K562 (cell line): ENCODE results near the gene ZNF655. TPM values are rescaled to one million over a fixed set of nuclear protein-coding genes. Genes with fewer than 3 reads are reported as not detected.

Source experiments
- GTF2B ChIP-seq: IDR thresholded peaks from 2 replicates; pipeline ENCODE4 v1.6.1; 2011; ENCODE audit not compliant: insufficient read length; ENCODE audit errors: extremely low read depth
- HINFP ChIP-seq: fragments of 450-650 bp; conservative IDR thresholded peaks from 2 replicates; pipeline ENCODE4 v1.6.1; 2016; ENCODE audit warnings: missing genetic modification characterization, low read depth, mild to moderate bottlenecking, control low read depth, missing compliant biosample characterization
- MECOM ChIP-seq: fragments of 250-450 bp; sonication (Bioruptor Pico); IDR thresholded peaks from 2 replicates; pipeline ENCODE4 v1.8.0; 2022; ENCODE audit warnings: inconsistent platforms
- MNT ChIP-seq, 2 experiments: fragments of 450-650 bp; conservative IDR thresholded peaks; 2 replicates each; pipeline ENCODE4 v1.6.1; 2017; ENCODE audit warnings: mild to moderate bottlenecking in 2 of 2, moderate library complexity in 2 of 2
- PTTG1 ChIP-seq: fragments of 450-650 bp; IDR thresholded peaks from 2 replicates; pipeline ENCODE4 v1.6.1; 2016; ENCODE audit warnings: low read depth, mild to moderate bottlenecking, missing genetic modification characterization, missing compliant biosample characterization
- SREBF2 ChIP-seq: sonication (generic); formaldehyde crosslinking; IDR thresholded peaks from 2 replicates; pipeline ENCODE4 v1.4.0; 2020; ENCODE audit warnings: mild to moderate bottlenecking, missing genetic modification reagents
- STAT5A ChIP-seq: IDR thresholded peaks from 2 replicates; pipeline ENCODE4 v1.6.1; 2012; ENCODE audit warnings: low read length, inconsistent platforms, borderline replicate concordance
- SUPT5H ChIP-seq: fragments of 450-650 bp; IDR thresholded peaks from 2 replicates; pipeline ENCODE4 v1.6.1; 2016
- ZFP91 ChIP-seq: sonication (generic); formaldehyde crosslinking; IDR thresholded peaks from 2 replicates; pipeline ENCODE4 v1.8.0; 2022; ENCODE audit warnings: mild to moderate bottlenecking, missing genetic modification reagents
- ZNF318 ChIP-seq, 2 experiments: fragments of 450-650 bp; IDR thresholded peaks; 2 replicates each; pipeline ENCODE4 v1.6.1; 2016; ENCODE audit warnings: mild to moderate bottlenecking in 2 of 2, borderline replicate concordance in 1 of 2, low read depth in 1 of 2, moderate library complexity in 1 of 2
- ZNF77 ChIP-seq: fragments of 250-450 bp; sonication (Bioruptor Pico); IDR thresholded peaks from 2 replicates; pipeline ENCODE4 v1.5.0; 2020
- ZNF780A ChIP-seq: fragments of 250-450 bp; sonication (Bioruptor Pico); IDR thresholded peaks from 2 replicates; pipeline ENCODE4 v1.5.0; 2021; ENCODE audit warnings: mild to moderate bottlenecking
- polyA plus RNA-seq, 8 experiments: library from polyadenylated mRNA; depleted of rRNA in 4 of 8; stranded (reverse) in 5 of 8; unstranded in 3 of 8; fragments of >200 nt; fragmentation: Nextera tagmentation in 2 of 8; fragmentation: Illumina TruSeq in 1 of 8; extraction: Ambion mirVana in 2 of 8; extraction: Trizol in 1 of 8; gene quantifications; 2 replicates each; pipeline versions ENCODE4 v1.2.1 to v1.2.3, GENCODE V29; 2011 to 2014; ENCODE audit warnings: inconsistent platforms in 1 of 8, missing spikeins in 1 of 8
- total RNA-seq, 7 experiments: library from RNA; depleted of rRNA in 6 of 7; stranded (reverse); fragments of >200 nt in 6 of 7; fragmentation: Illumina TruSeq in 2 of 7; extraction: Trizol in 2 of 7; gene quantifications; 2 replicates each; pipeline versions ENCODE4 v1.2.1 to v1.2.3, GENCODE V29; 2011 to 2021; ENCODE audit warnings: low replicate concordance in 1 of 7

The ZNF655 gene
- total and polyA plus RNA-seq, 9 of the 15 experiments (the other 6 are each of a cell fraction or from before 2014, with no cell fraction given): 25.7 to 130 (median 95.2) TPM

GRCh38 chr7:99616359-99617191 is 58.1 kb downstream of the ZNF655 start, which contains the start of gene ZSCAN25 (continued):
- TF ChIP-seq ZNF318 (IDR thresholded peaks at IDR 0.05; ENCODE audit: borderline replicate concordance in 1 of 2, low read depth in 1 of 2): 0 out of 4 replicates have a peak, but pooled peaks of 1 of the 2 experiments have one; percentile 14
- peak; percentile 85; the same call in 1 of the 2 replicates for TF ChIP-seq SREBF2 (CRISPR knock-in tag)
- TF ChIP-seq ZNF77 (CRISPR knock-in tag): no peak
- TF ChIP-seq MNT (conservative IDR thresholded peaks at IDR 0.05): peak; percentile 72 to 89
- no peak for TF ChIP-seq GTF2B
- peak; percentile 61; the same call in 1 of the 2 replicates for TF ChIP-seq STAT5A
- TF ChIP-seq ZFP91 (CRISPR knock-in tag): no peak
- TF ChIP-seq HINFP (tag): peak; percentile 98
- no peak for TF ChIP-seq PTTG1 (tag)
- TF ChIP-seq SUPT5H: peak; percentile 97
- no peak for TF ChIP-seq MECOM (CRISPR knock-in tag)
- TF ChIP-seq ZNF780A (CRISPR knock-in tag): no peak
